Raji (cell line): ENCODE measurements around the gene CHRD.

Source experiments
- POLR2A ChIP-seq: IDR thresholded peaks from 2 replicates; pipeline ENCODE4 v1.6.1; 2011; ENCODE audit warnings: low read depth, low read length, control low read depth; ENCODE audit not compliant: insufficient read depth

Gene CHRD

GRCh38 chr3:184379358-184380184, at the start of gene CHRD:
Gene CHRD, plus strand, starts transcription at chr3:184380054. Its CDS starts 265 bp downstream, at chr3:184380319.
- TF ChIP-seq POLR2A = no peak

- no peak for TF ChIP-seq POLR2A
Measured at GRCh38 chr3:184332370-184333090, 47.3 kb upstream of the CHRD start.

GRCh38 chr3:184333190-184333589, 46.7 kb upstream of the CHRD start:
- no peak for TF ChIP-seq POLR2A

- no peak for TF ChIP-seq POLR2A
Measured at GRCh38 chr3:184333700-184334099, 46.2 kb upstream of the CHRD start.

- TF ChIP-seq POLR2A = no peak
Measured at GRCh38 chr3:184334470-184335158, 45.2 kb upstream of the CHRD start.

GRCh38 chr3:184335291-184335660, 44.6 kb upstream of the CHRD start:
- no peak for TF ChIP-seq POLR2A

GRCh38 chr3:184335661-184336546, 44.0 kb upstream of the CHRD start:
- TF ChIP-seq POLR2A = no peak

GRCh38 chr3:184336547-184337398, 43.1 kb upstream of the CHRD start:
- no peak for TF ChIP-seq POLR2A

- TF ChIP-seq POLR2A = no peak
Measured at GRCh38 chr3:184337399-184337714, 42.5 kb upstream of the CHRD start, which contains the start of gene FAM131A. Gene FAM131A, plus strand, starts transcription at chr3:184337600. Its CDS starts 31 bp downstream, at chr3:184337631.

GRCh38 chr3:184337981-184338380, 41.9 kb upstream of the CHRD start:
- no peak for TF ChIP-seq POLR2A

GRCh38 chr3:184338511-184338945, 41.3 kb upstream of the CHRD start:
- TF ChIP-seq POLR2A = no peak

GRCh38 chr3:184339001-184339400, 40.9 kb upstream of the CHRD start:
- no peak for TF ChIP-seq POLR2A

- TF ChIP-seq POLR2A = no peak
Measured at GRCh38 chr3:184341925-184342324, 37.9 kb upstream of the CHRD start.
